ENCODE data around the gene ATP2B1.

ATP2B1 gene

DNA sequence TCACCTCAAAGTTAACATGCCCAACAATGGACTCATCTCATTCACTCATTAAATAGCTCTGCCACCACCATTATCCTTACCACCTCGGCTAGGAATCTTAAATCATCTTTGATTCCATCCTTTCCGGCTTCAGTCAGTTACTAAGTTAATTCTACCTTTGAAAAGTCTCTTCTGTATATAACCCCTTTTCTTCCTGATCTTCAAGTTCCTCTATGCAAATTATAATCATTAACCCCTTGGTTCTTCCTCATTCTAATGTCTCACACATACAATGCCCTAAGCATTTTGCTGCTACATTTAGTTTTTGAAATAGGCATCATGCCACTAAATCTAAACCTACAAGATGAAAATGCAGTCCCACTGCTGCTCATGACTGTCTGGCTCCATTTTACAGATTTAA lies 51.6 kb downstream of the ATP2B1 start:
- DNase-seq (ENCODE audit: low read depth): no peak

- DNase-seq (ENCODE audit: low read depth): peak; percentile 16
Observed at GRCh38 chr12:89655841-89656240, 52.8 kb downstream of the ATP2B1 start.

GRCh38 chr12:89651192-89651591 lies 57.4 kb downstream of the ATP2B1 start:
- no peak for DNase-seq (ENCODE audit: low read depth)

DNA sequence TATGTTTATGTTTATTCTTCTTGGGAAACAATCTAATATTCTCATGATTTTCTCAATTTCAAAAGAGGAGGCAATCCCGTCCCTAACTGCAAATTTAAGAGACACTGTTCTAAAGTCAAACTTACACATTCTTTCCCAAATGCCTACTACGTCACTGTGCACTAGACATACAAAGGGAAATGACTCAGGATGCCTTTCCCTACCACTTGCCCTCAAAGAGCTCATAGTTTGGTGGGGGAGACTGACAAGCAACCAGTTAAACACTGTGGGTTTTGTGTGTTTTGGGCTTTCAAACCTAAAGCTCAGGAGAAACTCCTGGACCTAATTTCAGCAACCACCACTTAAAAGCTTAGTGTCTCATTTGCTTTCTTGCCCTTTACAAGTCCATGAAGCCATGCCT lies 58.4 kb downstream of the ATP2B1 start:
- peak; percentile 66 for DNase-seq (ENCODE audit: low read depth)

DNA sequence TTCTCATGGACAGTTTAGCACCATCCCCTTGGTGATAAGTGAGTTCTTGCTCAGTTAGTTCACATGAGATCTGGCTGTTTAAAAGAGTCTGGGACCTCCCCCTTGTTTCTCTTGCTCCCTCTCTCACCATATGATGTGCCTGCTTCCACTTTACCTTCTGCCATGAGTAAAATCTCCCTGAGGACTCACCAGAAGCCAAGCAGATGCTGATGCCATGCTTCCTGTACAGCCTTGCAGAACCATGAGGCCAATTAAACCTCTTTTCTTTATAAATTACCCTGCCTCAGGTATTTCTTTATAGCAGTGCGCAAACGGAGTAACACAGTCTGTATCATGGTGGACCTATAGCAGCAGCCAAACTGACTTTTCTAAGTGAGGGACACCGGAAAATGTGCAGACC lies 58.8 kb downstream of the ATP2B1 start:
- DNase-seq (ENCODE audit: low read depth): no peak

GRCh38 chr12:89649139-89649538 lies 59.5 kb downstream of the ATP2B1 start:
- DNase-seq (ENCODE audit: low read depth): no peak

- peak; percentile 83 for DNase-seq (ENCODE audit: low read depth)
Observed at GRCh38 chr12:89648211-89648930, 60.3 kb downstream of the ATP2B1 start.

DNA sequence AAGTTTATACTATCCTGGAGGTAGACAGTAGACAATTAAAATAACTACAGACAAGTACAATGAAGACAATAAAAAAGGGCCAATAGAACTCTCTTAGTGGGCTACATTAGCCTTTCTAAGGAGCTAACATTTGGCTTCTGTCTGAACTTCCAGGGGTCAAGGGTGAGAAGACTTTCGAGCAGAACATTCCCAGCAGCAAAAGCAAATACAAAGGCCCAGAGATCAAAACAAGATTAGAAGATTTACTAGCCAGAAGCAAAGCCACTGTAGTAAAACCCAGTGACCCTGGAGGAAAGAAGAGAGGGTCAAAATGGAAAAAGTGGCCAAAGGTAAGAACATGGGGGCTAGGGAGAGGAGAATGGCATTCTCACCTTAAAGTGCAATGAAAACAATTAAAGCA lies 63.2 kb downstream of the ATP2B1 start:
- DNase-seq (ENCODE audit: low read depth): no peak

GRCh38 chr12:89642959-89643358 lies 65.7 kb downstream of the ATP2B1 start:
- DNase-seq (ENCODE audit: low read depth): no peak

DNA sequence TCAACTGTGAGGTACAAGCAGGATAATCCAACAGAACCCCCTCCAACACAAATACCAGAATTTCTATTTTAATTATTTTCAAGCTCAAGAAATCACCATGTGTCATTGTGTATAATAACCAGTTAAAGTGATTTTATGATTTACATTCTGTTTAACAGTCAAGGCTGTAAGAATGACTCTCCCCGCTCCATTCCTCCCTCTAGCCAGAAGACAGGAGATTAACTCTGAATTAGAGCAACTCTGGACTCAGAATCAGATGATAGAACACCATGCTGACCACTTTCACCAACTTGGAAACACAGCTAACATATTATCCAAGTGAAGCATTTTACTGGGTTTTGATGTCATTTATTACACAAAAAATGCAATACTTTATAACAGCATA lies 71.9 kb downstream of the ATP2B1 start:
- peak; percentile 28 for DNase-seq (ENCODE audit: low read depth)

- peak; percentile 58 for DNase-seq (ENCODE audit: low read depth)
Observed at GRCh38 chr12:89636052-89636775, 72.4 kb downstream of the ATP2B1 start.

DNA sequence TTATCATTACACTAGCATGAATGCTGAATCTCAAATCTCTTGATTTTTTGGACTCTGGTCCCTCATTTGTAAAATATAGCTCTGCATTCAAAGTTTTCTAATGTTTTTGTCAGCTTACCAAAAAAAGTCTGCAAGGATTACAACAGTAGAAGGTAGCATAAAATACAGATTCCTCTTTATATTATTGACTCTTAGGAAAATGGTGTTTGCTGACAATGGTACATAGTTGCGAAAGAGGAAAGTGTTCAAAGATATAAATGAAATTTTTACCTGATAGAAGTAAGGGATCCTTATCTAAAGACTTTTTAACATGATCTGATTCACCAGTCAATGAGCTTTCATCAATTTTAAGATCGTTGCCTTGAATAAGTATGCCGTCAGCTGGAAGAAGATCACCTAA lies 74.1 kb downstream of the ATP2B1 start:
- no peak for DNase-seq (ENCODE audit: low read depth)

GRCh38 chr12:89632778-89633177 lies 75.9 kb downstream of the ATP2B1 start:
- DNase-seq (ENCODE audit: low read depth): no peak

DNA sequence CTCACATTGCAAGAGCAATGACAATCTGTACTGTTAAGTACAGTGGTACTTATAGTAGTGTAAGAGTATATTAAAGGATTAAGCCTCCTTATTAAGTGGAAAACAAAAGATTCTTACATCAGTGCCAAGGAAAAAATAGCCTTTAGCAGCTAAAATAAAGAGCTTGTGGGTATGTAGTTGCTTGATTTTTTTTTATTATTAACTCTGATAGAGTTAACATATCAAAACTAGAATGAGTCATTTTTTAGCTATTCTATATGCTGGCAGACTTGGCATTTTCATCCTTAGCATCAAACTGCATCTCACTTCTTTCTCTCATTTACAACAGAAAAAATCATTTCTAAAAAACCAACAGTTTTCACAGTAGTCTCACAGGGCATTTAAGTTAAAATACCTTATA lies 86.5 kb downstream of the ATP2B1 start:
- DNase-seq (ENCODE audit: low read depth): no peak

DNA sequence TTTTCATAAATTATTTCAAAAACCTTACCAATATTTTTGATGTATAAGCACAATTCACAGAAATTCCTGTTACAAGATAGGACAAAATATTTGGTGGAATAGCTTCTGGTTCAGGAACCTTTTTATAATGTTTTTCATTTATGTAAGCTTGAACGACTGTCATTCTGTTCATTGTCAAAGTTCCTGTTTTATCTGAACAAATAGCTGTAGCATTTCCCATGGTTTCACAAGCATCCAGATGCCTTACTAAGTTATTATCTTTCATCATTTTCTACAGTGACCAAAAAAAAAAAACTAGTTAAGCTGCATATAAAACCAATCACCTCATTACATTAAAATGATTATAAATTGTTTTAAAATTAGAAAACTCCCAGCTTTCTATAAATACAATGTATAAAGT lies 87.1 kb downstream of the ATP2B1 start:
- DNase-seq (ENCODE audit: low read depth): peak; percentile 18

DNA sequence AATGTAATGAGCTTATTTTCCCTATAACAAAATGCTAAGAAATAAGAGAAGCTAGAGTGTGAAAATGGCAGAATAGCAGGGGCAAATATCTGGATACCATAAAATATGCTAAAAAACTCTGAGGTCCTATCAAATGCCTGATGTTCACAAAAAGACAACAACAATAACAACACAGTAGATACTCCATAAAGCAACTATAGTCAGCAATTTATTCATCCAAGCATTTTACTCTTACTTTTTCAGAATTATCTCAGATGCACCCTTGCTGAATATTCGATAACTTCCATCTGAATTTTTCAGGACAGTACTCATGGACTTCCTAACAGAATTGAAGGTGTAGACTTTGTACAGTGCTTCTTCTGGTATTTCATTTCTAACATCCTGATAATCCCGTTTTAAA lies 88.9 kb downstream of the ATP2B1 start:
- no peak for DNase-seq (ENCODE audit: low read depth)

DNA sequence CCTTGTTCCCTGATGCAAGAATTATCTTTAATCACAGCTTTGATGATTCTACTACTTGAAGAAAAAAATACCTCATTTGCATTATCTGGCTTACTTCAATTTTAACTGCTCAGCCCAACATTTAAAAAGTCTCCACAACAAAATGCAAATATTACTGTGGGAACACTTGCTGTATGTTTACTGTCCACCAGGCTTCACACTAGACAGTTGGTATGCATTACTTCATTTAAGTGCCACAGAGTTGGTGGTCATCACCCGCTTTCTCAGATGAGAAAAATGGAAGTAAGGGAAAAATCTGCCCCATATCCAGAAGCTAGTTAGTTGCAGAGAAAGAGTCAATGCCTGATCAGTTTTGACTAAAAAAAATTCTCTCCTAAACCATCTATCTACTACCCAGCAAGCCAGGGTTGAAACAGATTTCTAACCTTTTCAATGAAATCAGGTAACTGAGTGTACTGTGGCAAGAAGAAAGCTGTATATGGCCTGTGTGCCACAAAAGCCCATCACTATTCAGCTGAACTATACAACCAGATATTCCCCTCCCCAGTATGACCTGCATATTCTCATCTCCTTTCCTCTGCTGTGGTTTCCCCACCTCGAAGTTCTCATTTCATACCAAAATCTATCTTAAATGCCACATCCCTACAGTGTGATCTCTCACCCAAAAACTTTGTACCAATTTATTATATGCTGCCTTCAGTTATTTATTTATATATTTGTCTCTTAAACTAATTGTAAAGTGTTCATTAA lies 90.3 kb downstream of the ATP2B1 start:
- peak; percentile 34 for DNase-seq (ENCODE audit: low read depth)

- DNase-seq (ENCODE audit: low read depth): peak; percentile 23
Observed at GRCh38 chr12:89610366-89610765, 98.3 kb downstream of the ATP2B1 start.

DNA sequence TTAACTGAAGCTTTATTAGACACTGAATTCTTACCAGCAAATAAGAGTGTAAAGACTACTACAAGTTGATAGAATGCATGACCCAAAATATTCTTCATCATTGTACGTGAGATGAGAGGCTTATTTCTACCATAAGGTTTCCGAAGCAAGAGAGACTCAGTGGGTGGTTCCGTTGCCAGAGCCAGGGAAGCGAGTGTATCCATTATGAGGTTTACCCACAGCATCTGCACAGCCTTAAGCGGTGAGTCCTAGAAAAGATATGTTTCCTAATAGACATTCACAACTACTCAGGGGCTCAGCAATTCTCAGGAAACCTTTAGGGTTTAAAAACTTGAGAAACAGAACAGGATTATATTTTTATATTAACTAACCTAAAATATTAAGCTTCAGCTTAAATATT lies 105.0 kb downstream of the ATP2B1 start:
- no peak for DNase-seq (ENCODE audit: low read depth)

DNA sequence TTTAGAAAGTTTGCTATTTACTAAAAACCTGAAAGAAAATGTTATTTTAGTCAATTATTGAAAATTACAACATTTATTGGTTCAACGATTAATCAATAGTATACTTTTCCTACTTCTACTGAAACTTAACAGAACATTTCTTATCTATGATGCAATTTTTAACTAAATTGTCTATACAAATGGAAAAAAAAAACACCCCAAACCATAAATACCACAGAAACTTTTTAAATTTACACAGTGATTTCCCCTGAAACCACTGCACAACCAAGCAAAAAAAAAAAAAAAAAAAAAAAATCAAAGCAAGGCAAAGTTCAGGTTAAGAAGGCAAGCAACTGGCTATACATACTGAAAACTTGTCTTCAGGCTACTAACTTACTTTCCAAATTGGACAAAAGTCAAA lies 110.9 kb downstream of the ATP2B1 start:
- DNase-seq (ENCODE audit: low read depth): no peak

GRCh38 chr12:89597210-89597609 lies 111.4 kb downstream of the ATP2B1 start:
- no peak for DNase-seq (ENCODE audit: low read depth)

GRCh38 chr12:89593873-89594272 lies 114.8 kb downstream of the ATP2B1 start:
- no peak for DNase-seq (ENCODE audit: low read depth)

GRCh38 chr12:89593233-89593632 lies 115.4 kb downstream of the ATP2B1 start:
- no peak for DNase-seq (ENCODE audit: low read depth)

Data from iris pigment epithelial cell (primary cell).